ENCODE measurements around the gene PTPRS. TPM values are rescaled to one million over a fixed set of nuclear protein-coding genes. Genes with fewer than 3 reads are reported as not detected.

PTPRS gene
- total and polyA plus RNA-seq, 7 donors = 4.2 to 29.7 (median 11.4) TPM

GRCh38 chr19:5336195-5336965 lies 4.2 kb downstream of the PTPRS start:
- H3K4me3 ChIP-seq = no peak overlapping the region
- no peak for TF ChIP-seq CTCF (IDR thresholded peaks at IDR 0.05)
- H3K4me1 ChIP-seq = peaks cover 5% of the 10 kb centered on the region
- H3K27me3 ChIP-seq (ENCODE audit: insufficient read depth in 3 of 3, low read length in 2 of 3) = peaks cover 0 to 85% (median 29%) of the 10 kb centered on the region in 3 donors
- H3K9me3 ChIP-seq = no peaks in the 10 kb centered on the region
- H3K27ac ChIP-seq = no peak overlapping the region
- DNase-seq (no peak), ATAC-seq (no peak)
- H3K36me3 ChIP-seq (ENCODE audit: insufficient read depth in 1 of 2, low read depth in 1 of 2) = no peaks in the 10 kb centered on the region
- intact Hi-C loops (cut with DNase I) = no loop called here
- WGBS, 3 donors = 17 to 27% (median 26%) methylated on average over 21 of the region's 21 CpGs

- Histone ChIP-seq H3K9me3 (no peaks in the 10 kb centered on the region), H3K27ac (no peak overlapping the region), H3K36me3 (ENCODE audit: insufficient read depth in 1 of 2, low read depth in 1 of 2) (no peaks in the 10 kb centered on the region), H3K27me3 (ENCODE audit: insufficient read depth in 3 of 3, low read length in 2 of 3) (peaks cover 0 to 79% (median 29%) of the 10 kb centered on the region in 3 donors), H3K4me3 (no peak overlapping the region), H3K4me1 (peaks cover 5% of the 10 kb centered on the region)
- no peak for TF ChIP-seq CTCF (IDR thresholded peaks at IDR 0.05)
- WGBS, 3 donors = 58 to 61% (median 59%) methylated on average over 15 of the region's 15 CpGs
- intact Hi-C loops (cut with DNase I) = no loop called here
- no peak for ATAC-seq
- no peak for DNase-seq
Observed at GRCh38 chr19:5335593-5335992, 5.0 kb downstream of the PTPRS start.

GRCh38 chr19:5334824-5335500 lies 5.7 kb downstream of the PTPRS start:
- H3K27me3 ChIP-seq (ENCODE audit: insufficient read depth in 3 of 3, low read length in 2 of 3) = peaks cover 0 to 78% (median 29%) of the 10 kb centered on the region in 3 donors
- TF ChIP-seq CTCF (IDR thresholded peaks at IDR 0.05) = no peak
- H3K4me3 ChIP-seq = no peak overlapping the region
- WGBS, 3 donors = 75 to 79% (median 78%) methylated on average over 32 of the region's 32 CpGs
- peaks cover 5% of the 10 kb centered on the region for H3K4me1 ChIP-seq
- intact Hi-C loops (cut with DNase I) = no loop called here
- no peak overlapping the region for H3K27ac ChIP-seq
- H3K36me3 ChIP-seq (ENCODE audit: insufficient read depth in 1 of 2, low read depth in 1 of 2) = no peaks in the 10 kb centered on the region
- ATAC-seq (no peak), DNase-seq (no peak)
- no peaks in the 10 kb centered on the region for H3K9me3 ChIP-seq

- WGBS, 3 donors = 81 to 86% (median 84%) methylated on average over 10 of the region's 10 CpGs
- no peak for TF ChIP-seq CTCF (IDR thresholded peaks at IDR 0.05)
- no peak for ATAC-seq
- Histone ChIP-seq H3K4me1 (no peaks in the 10 kb centered on the region), H3K4me3 (no peak overlapping the region), H3K9me3 (no peaks in the 10 kb centered on the region), H3K27ac (no peak overlapping the region), H3K36me3 (ENCODE audit: insufficient read depth in 1 of 2, low read depth in 1 of 2) (no peaks in the 10 kb centered on the region), H3K27me3 (ENCODE audit: insufficient read depth in 3 of 3, low read length in 2 of 3) (peaks cover 0 to 74% (median 27%) of the 10 kb centered on the region in 3 donors)
- intact Hi-C loops (cut with DNase I) = no loop called here
- DNase-seq = no peak
Observed at GRCh38 chr19:5334366-5334739, 6.3 kb downstream of the PTPRS start.

Data from psoas muscle (tissue), 8 donors.